ENCODE results near the gene RBFOX1.

GRCh38 chr16:7303052-7303610 is 29.5 kb upstream of the RBFOX1 start:
- TF ChIP-seq, protein P1, sequence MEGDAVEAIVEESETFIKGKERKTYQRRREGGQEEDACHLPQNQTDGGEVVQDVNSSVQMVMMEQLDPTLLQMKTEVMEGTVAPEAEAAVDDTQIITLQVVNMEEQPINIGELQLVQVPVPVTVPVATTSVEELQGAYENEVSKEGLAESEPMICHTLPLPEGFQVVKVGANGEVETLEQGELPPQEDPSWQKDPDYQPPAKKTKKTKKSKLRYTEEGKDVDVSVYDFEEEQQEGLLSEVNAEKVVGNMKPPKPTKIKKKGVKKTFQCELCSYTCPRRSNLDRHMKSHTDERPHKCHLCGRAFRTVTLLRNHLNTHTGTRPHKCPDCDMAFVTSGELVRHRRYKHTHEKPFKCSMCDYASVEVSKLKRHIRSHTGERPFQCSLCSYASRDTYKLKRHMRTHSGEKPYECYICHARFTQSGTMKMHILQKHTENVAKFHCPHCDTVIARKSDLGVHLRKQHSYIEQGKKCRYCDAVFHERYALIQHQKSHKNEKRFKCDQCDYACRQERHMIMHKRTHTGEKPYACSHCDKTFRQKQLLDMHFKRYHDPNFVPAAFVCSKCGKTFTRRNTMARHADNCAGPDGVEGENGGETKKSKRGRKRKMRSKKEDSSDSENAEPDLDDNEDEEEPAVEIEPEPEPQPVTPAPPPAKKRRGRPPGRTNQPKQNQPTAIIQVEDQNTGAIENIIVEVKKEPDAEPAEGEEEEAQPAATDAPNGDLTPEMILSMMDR (conservative IDR thresholded peaks at IDR 0.05 in 1 of 2, IDR thresholded peaks at IDR 0.05 in 1 of 2; ENCODE audit: extremely low read depth in 1 of 2, insufficient read depth in 1 of 2, low read depth in 1 of 2, low read length in 2 of 2): no peak
- TF ChIP-seq EZH2 (IDR thresholded peaks at IDR 0.05; ENCODE audit: borderline replicate concordance, low read length): no peak

All from mammary epithelial cell (primary cell).